Measurements from ENCODE around the gene LRWD1.
"Not testable (repeated sequence)": the region's sequence is repeated elsewhere in the genome, so short reads cannot be mapped to it uniquely, and the experiment has no call there.

Gene LRWD1

GRCh38 chr7:102496861-102497260 is 32.1 kb downstream of the LRWD1 start:
- DNase-seq (ENCODE audit: low read depth, low spot score) = not testable (repeated sequence)

GRCh38 chr7:102497308-102497707 is 32.5 kb downstream of the LRWD1 start:
- DNase-seq (ENCODE audit: low read depth, low spot score) = not testable (repeated sequence)

DNA sequence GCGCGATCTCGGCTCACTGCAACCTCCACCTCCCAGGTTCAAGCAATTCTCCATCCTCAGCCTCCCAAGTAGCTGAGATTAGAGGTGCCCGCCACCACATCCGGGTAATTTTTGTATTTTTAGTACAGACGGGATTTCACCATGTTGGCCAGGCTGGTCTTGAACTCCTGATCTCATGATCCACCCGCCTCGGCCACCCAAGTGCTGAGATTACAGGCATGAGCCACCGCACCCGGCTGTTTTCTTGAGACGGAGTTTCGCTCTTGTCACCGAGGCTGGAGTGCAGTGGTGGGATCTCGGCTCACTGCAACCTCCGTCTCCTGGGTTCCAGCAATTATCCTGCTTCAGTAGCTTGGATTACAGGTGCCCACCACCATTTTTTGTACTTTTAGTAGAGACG is 33.5 kb downstream of the LRWD1 start:
- not testable (repeated sequence) for DNase-seq (ENCODE audit: low read depth, low spot score)

GRCh38 chr7:102503141-102503540 is 38.4 kb downstream of the LRWD1 start:
- DNase-seq (ENCODE audit: low read depth, low spot score) = not testable (repeated sequence)

DNA sequence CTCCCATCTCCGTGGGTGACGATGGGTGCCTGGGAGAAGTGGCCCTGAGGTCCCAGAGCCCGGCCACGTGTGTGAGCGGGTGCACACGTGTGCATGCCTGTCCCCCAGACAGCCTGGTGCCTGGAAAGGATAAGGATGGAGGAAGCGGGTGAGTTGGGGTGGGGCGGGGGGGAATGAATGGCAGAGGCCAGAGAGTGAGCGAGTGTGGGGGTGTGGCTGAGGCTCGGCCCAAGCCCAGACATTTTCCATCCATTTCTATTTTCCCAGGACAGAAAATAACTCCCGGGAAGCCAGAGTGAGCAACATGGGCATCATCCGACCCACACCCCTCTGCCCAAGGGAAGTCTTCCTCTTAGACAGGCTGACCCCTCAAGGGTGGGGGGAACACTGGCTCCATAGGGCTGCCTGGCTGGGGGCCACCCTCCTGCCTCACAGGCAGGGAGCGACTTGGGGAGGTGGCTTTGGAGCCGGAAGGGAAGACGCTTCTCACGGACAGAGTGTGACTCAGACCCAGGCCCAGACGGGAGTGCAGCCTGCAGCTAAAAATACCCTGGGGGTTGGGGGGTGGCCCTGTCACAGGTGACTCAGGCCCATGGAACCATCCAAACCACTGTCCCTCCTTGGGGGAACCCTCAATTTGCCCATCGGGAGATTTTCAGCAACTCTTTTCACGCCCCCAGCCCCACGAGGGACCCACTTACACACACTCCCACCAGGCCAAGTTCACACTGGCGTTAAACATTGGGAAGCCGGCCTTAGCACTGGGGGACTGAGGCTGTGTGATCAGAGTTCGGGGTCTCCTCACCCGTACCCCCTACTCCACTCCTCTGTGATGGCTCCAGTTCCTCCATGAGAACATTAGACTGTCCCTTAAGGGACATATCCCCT is 40.8 kb downstream of the LRWD1 start:
- DNase-seq (ENCODE audit: low read depth, low spot score) = not testable (repeated sequence)

- not testable (repeated sequence) for DNase-seq (ENCODE audit: low read depth, low spot score)
Observed at GRCh38 chr7:102507410-102508088, 42.8 kb downstream of the LRWD1 start.

- DNase-seq (ENCODE audit: low read depth, low spot score) = not testable (repeated sequence)
Observed at GRCh38 chr7:102510575-102510974, 45.8 kb downstream of the LRWD1 start.

DNA sequence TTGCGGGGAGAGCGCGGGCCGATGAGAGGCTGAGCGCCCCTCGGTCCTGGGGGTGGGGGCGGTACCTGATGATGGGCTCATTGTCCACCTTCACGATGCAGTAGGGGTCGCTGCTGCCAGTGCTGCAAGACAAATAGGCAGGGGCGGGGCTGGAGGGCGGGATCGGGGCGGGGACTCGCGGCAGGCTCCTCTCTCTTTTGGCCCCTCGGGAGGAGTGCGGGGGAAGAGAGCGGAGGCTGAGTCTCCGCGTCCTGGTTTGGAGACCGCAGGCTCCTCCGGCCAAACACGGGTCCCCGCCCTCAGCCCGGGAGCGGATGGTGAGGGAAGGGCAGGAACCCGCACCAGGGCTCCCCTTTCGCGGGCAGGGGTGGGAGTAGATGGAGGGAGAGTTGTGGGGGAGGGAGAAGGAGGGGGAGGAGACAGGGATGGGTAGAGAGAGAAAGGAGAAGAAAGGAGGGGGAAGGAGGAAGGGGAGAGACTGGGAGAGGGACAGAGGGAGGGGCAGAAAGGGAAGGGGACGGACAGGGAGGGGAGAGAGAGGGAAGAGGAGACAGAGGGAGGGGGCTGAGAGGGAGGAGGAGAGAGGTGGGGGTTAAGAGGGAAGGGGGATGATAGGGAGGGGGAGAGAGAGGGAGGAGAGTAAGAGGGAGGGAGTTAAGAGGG is 47.2 kb downstream of the LRWD1 start:
- DNase-seq (ENCODE audit: low read depth, low spot score) = not testable (repeated sequence)

- peak; percentile 28 for DNase-seq (ENCODE audit: low read depth, low spot score)
Observed at GRCh38 chr7:102512642-102513221, 47.9 kb downstream of the LRWD1 start.

GRCh38 chr7:102514881-102515721 is 50.3 kb downstream of the LRWD1 start:
- not testable (repeated sequence) for DNase-seq (ENCODE audit: low read depth, low spot score)

- not testable (repeated sequence) for DNase-seq (ENCODE audit: low read depth, low spot score)
Observed at GRCh38 chr7:102515889-102516288, 51.1 kb downstream of the LRWD1 start.

DNA sequence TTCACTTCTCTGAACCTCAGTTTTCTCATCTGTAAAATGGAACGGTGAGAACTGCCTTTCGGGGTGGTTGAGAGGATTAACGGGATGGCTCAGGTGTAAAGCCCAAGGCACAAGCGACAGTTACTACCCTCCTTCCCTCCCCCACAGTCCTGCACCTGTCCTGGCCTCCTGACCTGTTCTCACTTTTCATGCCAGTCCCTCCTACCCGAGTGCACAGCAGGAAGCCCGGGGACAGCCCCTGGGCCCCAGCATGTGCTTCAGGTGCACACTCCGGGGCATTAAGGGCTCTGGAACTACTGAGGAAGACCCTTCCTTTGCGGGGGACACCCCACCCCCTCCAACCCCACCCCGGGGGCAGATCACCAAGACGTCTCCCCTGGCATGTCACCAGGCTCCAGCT is 52.2 kb downstream of the LRWD1 start:
- not testable (repeated sequence) for DNase-seq (ENCODE audit: low read depth, low spot score)

- DNase-seq (ENCODE audit: low read depth, low spot score) = not testable (repeated sequence)
Observed at GRCh38 chr7:102517550-102518147, 52.9 kb downstream of the LRWD1 start, which contains the start of gene RASA4B. Gene RASA4B, minus strand, starts transcription at chr7:102517777. Its CDS starts 67 bp downstream, at chr7:102517710.

DNA sequence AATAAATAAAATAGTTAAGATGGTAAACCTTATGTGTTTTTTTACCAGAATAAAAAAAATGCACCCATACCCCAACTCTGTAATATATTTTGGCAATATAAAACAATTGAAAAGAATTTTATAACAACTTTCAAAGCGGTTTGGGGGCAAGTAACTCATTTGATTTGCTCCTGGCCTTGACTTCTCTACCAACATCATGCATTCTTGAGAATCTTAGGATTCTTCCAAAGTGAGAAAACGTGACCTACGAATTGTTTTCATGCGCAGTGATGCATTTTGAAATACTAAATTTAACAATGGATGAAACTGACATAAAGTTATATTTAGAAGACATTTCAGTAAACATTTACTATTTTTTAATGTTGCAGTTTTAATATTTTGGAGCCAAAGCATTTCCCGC is 56.0 kb downstream of the LRWD1 start:
- not testable (repeated sequence) for DNase-seq (ENCODE audit: low read depth, low spot score)
